A549 treated with GW870086 at 1 μM for 4 hours (cell line): ENCODE data around the gene AMER1. TPM values are rescaled to one million over a fixed set of nuclear protein-coding genes. Genes with fewer than 3 reads are reported as not detected.

ENCODE experiments used
- total RNA-seq: library from RNA; stranded (reverse); fragments of 200-300 nt; extraction: Qiagen RNA extraction; gene quantifications from 5 replicates; pipeline ENCODE4 v1.2.3, GENCODE V29; 2022; ENCODE audit warnings: low read depth

The AMER1 gene
- total RNA-seq = 1.9 to 2.9 TPM (median 2.6 TPM) in 5 replicates

GRCh38 chrX:64205441-64205734 lies at the start of gene AMER1:
Gene AMER1 (minus strand): TSS chrX:64205708. CDS start chrX:64193286, 12,422 bp downstream.

GRCh38 chrX:64230123-64230970 lies 24.8 kb upstream of the AMER1 start, which contains the start of gene ASB12:
Gene ASB12 (minus strand): TSS chrX:64230607. CDS start chrX:64225650, 4,957 bp downstream.

Other genes with a start within 250 kb of the AMER1 start
- not detected in 5 replicates for gene ASB12, start 24.9 kb upstream of the AMER1 start, total RNA-seq
- gene MTMR8, start 189.7 kb upstream of the AMER1 start, total RNA-seq = 0.46 to 0.80 TPM (median 0.53 TPM) in 5 replicates